GM23248 (cell line): ENCODE data around the gene PLCB2. TPM values are rescaled to one million over a fixed set of nuclear protein-coding genes. Genes with fewer than 3 reads are reported as not detected.

Experiments
- DNase-seq: peaks from one replicate; pipeline ENCODE4 v3.0.0-alpha.2; 2015
- H2AFZ ChIP-seq: fragments of 200-600 bp; sonication (generic); 2 replicates; pipeline ENCODE4 v1.6.1; 2016; ENCODE audit warnings: antibody characterized with exemption
- H3F3A ChIP-seq: fragments of 200-600 bp; sonication (generic); 2 replicates; pipeline ENCODE4 v1.6.1; 2016; ENCODE audit warnings: mild to moderate bottlenecking, antibody characterized with exemption, mixed run types; ENCODE audit not compliant: insufficient read depth
- H3K27ac ChIP-seq: fragments of 200-600 bp; sonication (generic); 2 replicates; pipeline ENCODE4 v1.5.1; 2016; ENCODE audit warnings: mild to moderate bottlenecking
- H3K27me3 ChIP-seq: fragments of 200-600 bp; sonication (generic); replicated peaks from 2 replicates; pipeline ENCODE4 v1.6.1; 2016; ENCODE audit warnings: mild to moderate bottlenecking; ENCODE audit not compliant: insufficient read depth
- H3K36me3 ChIP-seq: fragments of 200-600 bp; sonication (generic); 2 replicates; pipeline ENCODE4 v1.6.1; 2016; ENCODE audit warnings: low read depth, mild to moderate bottlenecking
- H3K4me1 ChIP-seq: fragments of 200-600 bp; sonication (generic); 2 replicates; pipeline ENCODE4 v1.6.1; 2016; ENCODE audit warnings: mild to moderate bottlenecking; ENCODE audit not compliant: insufficient read depth
- H3K4me2 ChIP-seq: fragments of 200-600 bp; sonication (generic); one replicate; pipeline ENCODE4 v1.6.1; 2016; ENCODE audit warnings: mild to moderate bottlenecking; ENCODE audit not compliant: unreplicated experiment
- H3K4me3 ChIP-seq: fragments of 200-600 bp; sonication (generic); 2 replicates; pipeline ENCODE4 v1.5.1; 2016; ENCODE audit warnings: mild to moderate bottlenecking
- H3K79me2 ChIP-seq: fragments of 200-600 bp; sonication (generic); 2 replicates; pipeline ENCODE4 v1.6.1; 2016; ENCODE audit warnings: mild to moderate bottlenecking; ENCODE audit not compliant: insufficient read depth
- H3K9ac ChIP-seq: fragments of 200-600 bp; sonication (generic); 2 replicates; pipeline ENCODE4 v1.6.1; 2016; ENCODE audit warnings: mild to moderate bottlenecking
- H3K9me2 ChIP-seq: fragments of 200-600 bp; sonication (generic); 2 replicates; pipeline ENCODE4 v1.6.1; 2016; ENCODE audit warnings: mixed run types, mild to moderate bottlenecking, moderate library complexity; ENCODE audit not compliant: insufficient read depth
- H3K9me3 ChIP-seq: fragments of 200-600 bp; sonication (generic); one replicate; pipeline ENCODE4 v1.6.1; 2017; ENCODE audit warnings: low read depth
- H4K20me1 ChIP-seq: fragments of 200-600 bp; sonication (generic); 2 replicates; pipeline ENCODE4 v1.6.0; 2016; ENCODE audit not compliant: insufficient read depth
- EZH2 ChIP-seq: fragments of 200-600 bp; sonication (generic); IDR thresholded peaks from 2 replicates; pipeline ENCODE4 v1.6.1; 2018; ENCODE audit warnings: antibody characterized with exemption, mild to moderate bottlenecking; ENCODE audit not compliant: insufficient read depth, poor library complexity, severe bottlenecking
- EZH2phosphoT487 ChIP-seq: fragments of 200-600 bp; sonication (generic); IDR thresholded peaks from 2 replicates; pipeline ENCODE4 v1.6.1; 2018; ENCODE audit warnings: antibody characterized with exemption, moderate library complexity, mild to moderate bottlenecking, low read depth; ENCODE audit not compliant: insufficient read depth
- WGBS, 2 experiments: methylation state at CpG; one replicate each; pipeline ENCODE4 v1.1.6; 2015 to 2017; ENCODE audit warnings: low lambda C conversion rate in 2 of 2, low coverage in 1 of 2; ENCODE audit errors: missing lambda C conversion rate in 2 of 2; 5-methylcytosine and 5-hydroxymethylcytosine counted together
- in situ Hi-C: fragments of 300-500 bp; cut with MboI; formaldehyde crosslinking; loops from 2 replicates; pipeline ENCODE4 v1.15.0; 2020
- polyA plus RNA-seq: library from polyadenylated mRNA; unstranded; fragments of >200 nt; fragmentation: Nextera tagmentation; extraction: Ambion mirVana; gene quantifications from 2 replicates; pipeline ENCODE4 v1.2.1, GENCODE V29; 2016
- total RNA-seq: library from RNA; depleted of rRNA; stranded (reverse); fragments of >200 nt; shearing (Covaris generic); gene quantifications from 2 replicates; pipeline ENCODE4 v1.2.3, GENCODE V29; 2014; rRNA removed

PLCB2 gene
- total and polyA plus RNA-seq, 2 experiments from 2014 or later: 0.54 to 1.1 TPM

- Histone ChIP-seq H3K9ac (no peak overlapping the region), H3F3A (no peaks in the 10 kb centered on the region), H3K79me2 (no peaks in the 10 kb centered on the region), H3K4me3 (no peak overlapping the region), H3K9me2 (no peaks in the 10 kb centered on the region), H3K9me3 (no peaks in the 10 kb centered on the region), H3K4me1 (peaks cover 5% of the 10 kb centered on the region; the same call in 1 of the 2 replicates), H3K4me2 (no peak overlapping the region), H3K27me3 (0 out of 2 replicates have a peak, but pooled peaks cover 3% of the 10 kb centered on the region), H2AFZ (no peak overlapping the region), H4K20me1 (no peaks in the 10 kb centered on the region), H3K27ac (no peak overlapping the region), H3K36me3 (no peaks in the 10 kb centered on the region)
- DNase-seq: no peak
- in situ Hi-C loops: no loop called here
- TF ChIP-seq EZH2: no peak
- no peak for TF ChIP-seq EZH2phosphoT487
- WGBS, 2 experiments: 85 to 89% methylated on average over 10 of the region's 10 CpGs
Measured at GRCh38 chr15:40240619-40241221, 67.0 kb downstream of the PLCB2 start.

DNA sequence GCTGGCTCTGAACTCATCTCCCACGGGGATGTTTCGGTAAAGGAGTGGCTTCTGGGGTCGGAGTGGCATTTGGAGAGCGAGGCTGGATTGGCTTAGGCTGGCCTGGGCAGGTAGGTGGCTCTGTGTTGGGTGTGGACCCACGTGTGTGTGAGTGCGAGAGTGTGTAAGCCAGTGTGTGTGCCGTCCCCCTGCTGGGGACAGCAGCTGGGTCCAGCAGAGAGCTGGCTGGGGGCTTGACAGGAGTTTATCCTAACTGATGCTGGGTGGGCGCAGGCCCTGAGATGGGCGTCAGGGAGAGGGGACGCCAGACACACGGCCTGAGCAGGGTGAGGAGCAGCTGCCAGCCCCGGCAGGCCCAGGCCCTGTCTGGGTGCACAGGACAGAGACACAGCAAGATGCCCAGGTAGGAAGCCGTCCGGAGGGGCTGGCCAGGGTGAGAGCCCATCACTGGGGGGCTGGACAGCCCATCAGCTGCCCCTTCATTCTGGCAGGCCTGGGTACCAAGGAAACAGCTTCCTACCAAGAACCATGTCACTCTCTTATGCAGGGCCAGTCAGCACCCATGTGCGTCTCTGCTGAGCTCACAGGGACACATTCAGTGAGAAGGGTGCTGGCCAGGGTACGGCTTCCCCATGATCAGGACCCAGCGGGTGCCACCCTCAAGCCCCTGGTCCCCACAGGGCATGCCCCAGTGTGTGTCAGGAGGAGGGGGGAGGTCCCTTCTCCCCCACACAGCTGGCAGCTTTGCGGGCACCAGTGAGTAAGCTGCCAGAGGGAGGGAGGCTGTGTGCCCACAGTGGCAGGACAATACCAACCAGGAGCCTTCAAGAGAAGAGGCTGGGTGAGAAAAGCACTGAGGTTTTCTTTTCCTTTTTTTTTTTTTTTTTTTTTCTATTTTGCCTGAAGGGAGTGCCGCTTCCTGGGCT is 67.8 kb downstream of the PLCB2 start:
- no peaks in the 10 kb centered on the region for H4K20me1 ChIP-seq
- in situ Hi-C loops: no loop called here
- no peak for DNase-seq

GRCh38 chr15:40239404-40239692 is 68.4 kb downstream of the PLCB2 start:
- in situ Hi-C loops: no loop called here
- Histone ChIP-seq H3K36me3 (no peaks in the 10 kb centered on the region), H3K4me2 (peak overlapping the region; percentile 76), H2AFZ (no peak overlapping the region), H3F3A (no peaks in the 10 kb centered on the region), H3K9ac (no peak overlapping the region), H3K4me1 (peaks cover 5% of the 10 kb centered on the region; the same call in 1 of the 2 replicates), H3K4me3 (peak overlapping the region; percentile 65), H3K79me2 (no peaks in the 10 kb centered on the region), H3K27me3 (0 out of 2 replicates have a peak, but pooled peaks cover 3% of the 10 kb centered on the region), H3K9me3 (no peaks in the 10 kb centered on the region), H3K27ac (no peak overlapping the region), H4K20me1 (no peaks in the 10 kb centered on the region), H3K9me2 (no peaks in the 10 kb centered on the region)
- TF ChIP-seq EZH2 (no peak), EZH2phosphoT487 (no peak)
- WGBS, 2 experiments: 16 to 27% methylated on average over 5 of the region's 5 CpGs
- DNase-seq: no peak

More for the DNA sequence above, 67.8 kb downstream of the PLCB2 start:
- H3K9me3 ChIP-seq: no peaks in the 10 kb centered on the region
- no peak overlapping the region for H3K4me2 ChIP-seq
- H2AFZ ChIP-seq: no peak overlapping the region
- TF ChIP-seq EZH2phosphoT487 (no peak), EZH2 (no peak)
- no peaks in the 10 kb centered on the region for H3K36me3 ChIP-seq
- H3K4me3 ChIP-seq: no peak overlapping the region
- H3K27me3 ChIP-seq: 0 out of 2 replicates have a peak, but pooled peaks cover 3% of the 10 kb centered on the region
- peaks cover 5% of the 10 kb centered on the region; the same call in 1 of the 2 replicates for H3K4me1 ChIP-seq
- H3F3A ChIP-seq: no peaks in the 10 kb centered on the region
- no peak overlapping the region for H3K27ac ChIP-seq
- 68 to 75% methylated on average over 14 to 19 of the region's 19 CpGs for WGBS, 2 experiments
- no peaks in the 10 kb centered on the region for H3K9me2 ChIP-seq
- no peak overlapping the region for H3K9ac ChIP-seq
- H3K79me2 ChIP-seq: no peaks in the 10 kb centered on the region

- WGBS, 2 experiments: 10 to 11% methylated on average over 32 to 38 of the region's 39 CpGs
- peaks cover 5% of the 10 kb centered on the region; the same call in 1 of the 2 replicates for H3K4me1 ChIP-seq
- no peaks in the 10 kb centered on the region for H3K36me3 ChIP-seq
- TF ChIP-seq EZH2phosphoT487 (no peak), EZH2 (no peak)
- no peaks in the 10 kb centered on the region for H3K79me2 ChIP-seq
- peak within 1 kb of the TSS; percentile 76 for H3K4me2 ChIP-seq
- H3K9me2 ChIP-seq: no peaks in the 10 kb centered on the region
- H3K27me3 ChIP-seq: 0 out of 2 replicates have a peak, but pooled peaks cover 3% of the 10 kb centered on the region
- peak within 1 kb of the TSS; percentile 65 for H3K4me3 ChIP-seq
- H3F3A ChIP-seq: no peaks in the 10 kb centered on the region
- H3K9me3 ChIP-seq: no peaks in the 10 kb centered on the region
- DNase-seq: peak; percentile 90
- peak within 1 kb of the TSS; percentile 47; the same call in 1 of the 2 replicates for H3K9ac ChIP-seq
- no peaks in the 10 kb centered on the region for H4K20me1 ChIP-seq
- in situ Hi-C loops: no loop called here
- peak within 1 kb of the TSS; percentile 65 for H2AFZ ChIP-seq
- no peak within 1 kb of the TSS for H3K27ac ChIP-seq
Measured at GRCh38 chr15:40238532-40239403, 69.0 kb downstream of the PLCB2 start, which contains the start of gene PAK6. Gene PAK6 (plus strand): TSS chr15:40239063. CDS start chr15:40264786, 25,723 bp downstream.

Other genes with a start within 250 kb of the PLCB2 start
- gene BMF, start 199.1 kb downstream of the PLCB2 start, total RNA-seq: 1.1 and 2.7 TPM in 2 replicates
- gene BMF, start 199.1 kb downstream of the PLCB2 start, polyA plus RNA-seq: 0.40 and 0.41 TPM in 2 replicates
- 9.4 and 23.4 TPM in 2 replicates for gene BUB1B, start 146.9 kb downstream of the PLCB2 start, total RNA-seq
- gene BUB1B, start 146.9 kb downstream of the PLCB2 start, polyA plus RNA-seq: 8.1 and 10.2 TPM in 2 replicates
- gene PAK6, start 68.9 kb downstream of the PLCB2 start, total RNA-seq: not detected in 2 replicates
- not detected in 2 replicates for gene PAK6, start 68.9 kb downstream of the PLCB2 start, polyA plus RNA-seq
- not detected in 2 replicates for gene ANKRD63, start 24.9 kb downstream of the PLCB2 start, total RNA-seq
- not detected in 2 replicates for gene ANKRD63, start 24.9 kb downstream of the PLCB2 start, polyA plus RNA-seq
- gene INAFM2, start 15.8 kb upstream of the PLCB2 start, total RNA-seq: 16.6 and 19.9 TPM in 2 replicates
- gene INAFM2, start 15.8 kb upstream of the PLCB2 start, polyA plus RNA-seq: 3.9 and 4.5 TPM in 2 replicates
- gene CCDC9B, start 33.0 kb upstream of the PLCB2 start, total RNA-seq: 16.9 and 19.6 TPM in 2 replicates
- 28.8 and 33.1 TPM in 2 replicates for gene CCDC9B, start 33.0 kb upstream of the PLCB2 start, polyA plus RNA-seq
- not detected in 2 replicates for gene PHGR1, start 43.1 kb upstream of the PLCB2 start, total RNA-seq
- not detected in 2 replicates for gene PHGR1, start 43.1 kb upstream of the PLCB2 start, polyA plus RNA-seq
- gene DISP2, start 50.3 kb upstream of the PLCB2 start, total RNA-seq: 0.11 and 0.13 TPM in 2 replicates
- 0.13 and 0.51 TPM in 2 replicates for gene DISP2, start 50.3 kb upstream of the PLCB2 start, polyA plus RNA-seq
- 31.1 and 35.8 TPM in 2 replicates for gene KNSTRN, start 74.8 kb upstream of the PLCB2 start, total RNA-seq
- 37.7 and 37.8 TPM in 2 replicates for gene KNSTRN, start 74.8 kb upstream of the PLCB2 start, polyA plus RNA-seq
- 24.4 and 28.2 TPM in 2 replicates for gene IVD, start 97.9 kb upstream of the PLCB2 start, total RNA-seq
- gene IVD, start 97.9 kb upstream of the PLCB2 start, polyA plus RNA-seq: 49.6 and 50.1 TPM in 2 replicates
- gene BAHD1, start 133.0 kb upstream of the PLCB2 start, total RNA-seq: 10.3 and 22.0 TPM in 2 replicates
- 2.0 and 2.3 TPM in 2 replicates for gene BAHD1, start 133.0 kb upstream of the PLCB2 start, polyA plus RNA-seq
- gene CHST14, start 163.0 kb upstream of the PLCB2 start, total RNA-seq: 26.1 and 26.6 TPM in 2 replicates
- 18.7 and 21.2 TPM in 2 replicates for gene CHST14, start 163.0 kb upstream of the PLCB2 start, polyA plus RNA-seq